Tibial nerve (tissue), 3 donors: ENCODE measurements around the gene TMEM132E.

ENCODE experiments used
- POLR2A ChIP-seq, 2 donors: fragments of 450-650 bp; IDR thresholded peaks; one replicate each; pipeline ENCODE4 v1.6.1; 2017; ENCODE audit warnings: antibody characterized with exemption in 2 of 2, mild to moderate bottlenecking in 2 of 2, moderate library complexity in 2 of 2
- TF ChIP-seq, protein P1 (sequence below), 5 experiments: fragments of 200-600 bp in 3 of 5; fragments of 450-650 bp in 2 of 5; sonication (generic) in 3 of 5; IDR thresholded peaks; one replicate each; pipeline ENCODE4 v1.5.1; 2016 to 2019; ENCODE audit warnings: antibody characterized with exemption in 5 of 5, mild to moderate bottlenecking in 3 of 5, moderate library complexity in 2 of 5

DNA sequence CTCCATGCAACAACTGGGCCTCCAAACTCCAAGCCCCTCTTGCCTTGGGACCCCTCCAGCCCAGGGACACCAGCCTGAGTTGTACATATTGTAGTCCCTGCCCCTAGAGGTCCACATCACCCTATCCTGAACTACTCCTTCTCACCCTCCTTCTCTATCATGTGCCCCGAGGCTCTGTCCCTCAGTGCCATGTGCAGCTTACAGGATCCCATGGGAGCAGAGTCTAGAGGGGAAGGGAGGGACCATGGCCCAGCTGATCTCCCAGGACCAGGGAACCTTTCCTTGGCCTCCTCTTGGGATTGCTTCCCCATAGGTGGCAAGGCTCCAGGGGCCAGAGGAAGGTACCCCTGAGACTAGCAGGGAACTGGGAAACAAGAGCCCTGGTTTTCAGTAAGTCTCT lies 35.3 kb downstream of the TMEM132E start:
- no peak for TF ChIP-seq POLR2A (IDR thresholded peaks at IDR 0.05)
- TF ChIP-seq, protein P1, sequence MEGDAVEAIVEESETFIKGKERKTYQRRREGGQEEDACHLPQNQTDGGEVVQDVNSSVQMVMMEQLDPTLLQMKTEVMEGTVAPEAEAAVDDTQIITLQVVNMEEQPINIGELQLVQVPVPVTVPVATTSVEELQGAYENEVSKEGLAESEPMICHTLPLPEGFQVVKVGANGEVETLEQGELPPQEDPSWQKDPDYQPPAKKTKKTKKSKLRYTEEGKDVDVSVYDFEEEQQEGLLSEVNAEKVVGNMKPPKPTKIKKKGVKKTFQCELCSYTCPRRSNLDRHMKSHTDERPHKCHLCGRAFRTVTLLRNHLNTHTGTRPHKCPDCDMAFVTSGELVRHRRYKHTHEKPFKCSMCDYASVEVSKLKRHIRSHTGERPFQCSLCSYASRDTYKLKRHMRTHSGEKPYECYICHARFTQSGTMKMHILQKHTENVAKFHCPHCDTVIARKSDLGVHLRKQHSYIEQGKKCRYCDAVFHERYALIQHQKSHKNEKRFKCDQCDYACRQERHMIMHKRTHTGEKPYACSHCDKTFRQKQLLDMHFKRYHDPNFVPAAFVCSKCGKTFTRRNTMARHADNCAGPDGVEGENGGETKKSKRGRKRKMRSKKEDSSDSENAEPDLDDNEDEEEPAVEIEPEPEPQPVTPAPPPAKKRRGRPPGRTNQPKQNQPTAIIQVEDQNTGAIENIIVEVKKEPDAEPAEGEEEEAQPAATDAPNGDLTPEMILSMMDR (IDR thresholded peaks at IDR 0.05): no peak
